DLD1 (cell line): ENCODE measurements around the gene GNG2.

ENCODE experiments used
- in situ Hi-C: cut with HindIII; loops from 2 replicates; pipeline ENCODE4 v1.10.0; 2017; ENCODE audit warnings: low sequenced_read_pairs

The GNG2 gene

GRCh38 chr14:52015411-52016030 is 155.1 kb downstream of the GNG2 start:
- in situ Hi-C loops, result no loop called here

GRCh38 chr14:52018252-52018651 is 157.8 kb downstream of the GNG2 start:
- in situ Hi-C loops, result no loop called here

DNA sequence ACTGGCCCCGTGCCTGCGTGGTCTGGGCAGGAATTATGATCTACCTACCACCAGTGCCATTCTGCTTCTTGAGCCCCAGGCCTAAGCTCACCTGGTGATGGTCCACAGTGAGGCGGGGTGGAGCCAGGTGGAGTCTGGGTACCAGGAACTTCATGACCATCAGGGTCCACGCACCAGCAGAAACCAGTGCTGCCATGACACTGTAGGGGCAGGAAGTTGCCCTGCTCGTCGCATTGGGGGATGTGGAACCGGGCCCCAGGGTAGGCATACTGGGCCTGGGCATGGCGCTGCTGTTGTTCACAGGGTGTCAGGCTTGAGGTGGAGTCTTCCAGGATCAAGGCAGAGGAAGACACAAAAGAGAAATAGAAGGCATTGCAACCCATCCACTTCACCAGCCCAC is 158.6 kb downstream of the GNG2 start:
- in situ Hi-C loops, result no loop called here
